Measurements from ENCODE around the gene REELD1.

REELD1 gene

GRCh38 chr4:146271466-146271865, 57.1 kb downstream of the REELD1 start:
- DNase-seq: no peak

GRCh38 chr4:146273204-146273901, 59.0 kb downstream of the REELD1 start:
- DNase-seq: no peak

GRCh38 chr4:146274774-146275173, 60.4 kb downstream of the REELD1 start:
- no peak for DNase-seq

DNA sequence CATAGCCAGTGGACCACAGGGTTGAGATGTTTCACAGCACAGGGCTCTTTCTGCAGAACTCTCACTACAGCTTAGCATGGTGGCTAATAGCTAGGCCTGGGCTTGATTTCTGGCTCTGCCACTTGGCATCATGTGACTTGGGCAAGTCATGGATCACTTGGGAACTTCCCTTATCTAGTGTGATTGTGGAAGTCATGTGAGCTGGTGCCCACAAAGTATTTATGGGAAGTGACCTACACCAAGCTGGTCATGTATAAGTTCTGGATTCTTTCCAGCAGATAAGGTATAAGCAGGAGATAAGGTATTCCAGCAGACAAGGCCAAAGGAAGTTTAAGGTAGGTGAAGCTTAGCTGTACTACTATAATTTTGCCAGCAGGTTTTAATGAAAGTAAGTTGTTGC, 61.0 kb downstream of the REELD1 start:
- no peak for DNase-seq

GRCh38 chr4:146278986-146279385, 64.6 kb downstream of the REELD1 start:
- no peak for DNase-seq

Data from NCI-H526 (cell line).